RCC 7860 (cell line): ENCODE measurements around the gene MYO1C.

Source experiments
- DNase-seq: peaks from one replicate; pipeline ENCODE4 v3.0.0-alpha.2; 2015; ENCODE audit warnings: low spot score
- FAIRE-seq: peaks from 2 replicates; lab custom pipeline; 2012; peaks lifted over from hg19 to GRCh38; lab: Jason Lieb, UNC

MYO1C gene

GRCh38 chr17:1486802-1487695 is 5.4 kb downstream of the MYO1C start:
- FAIRE-seq, result no peak

DNA sequence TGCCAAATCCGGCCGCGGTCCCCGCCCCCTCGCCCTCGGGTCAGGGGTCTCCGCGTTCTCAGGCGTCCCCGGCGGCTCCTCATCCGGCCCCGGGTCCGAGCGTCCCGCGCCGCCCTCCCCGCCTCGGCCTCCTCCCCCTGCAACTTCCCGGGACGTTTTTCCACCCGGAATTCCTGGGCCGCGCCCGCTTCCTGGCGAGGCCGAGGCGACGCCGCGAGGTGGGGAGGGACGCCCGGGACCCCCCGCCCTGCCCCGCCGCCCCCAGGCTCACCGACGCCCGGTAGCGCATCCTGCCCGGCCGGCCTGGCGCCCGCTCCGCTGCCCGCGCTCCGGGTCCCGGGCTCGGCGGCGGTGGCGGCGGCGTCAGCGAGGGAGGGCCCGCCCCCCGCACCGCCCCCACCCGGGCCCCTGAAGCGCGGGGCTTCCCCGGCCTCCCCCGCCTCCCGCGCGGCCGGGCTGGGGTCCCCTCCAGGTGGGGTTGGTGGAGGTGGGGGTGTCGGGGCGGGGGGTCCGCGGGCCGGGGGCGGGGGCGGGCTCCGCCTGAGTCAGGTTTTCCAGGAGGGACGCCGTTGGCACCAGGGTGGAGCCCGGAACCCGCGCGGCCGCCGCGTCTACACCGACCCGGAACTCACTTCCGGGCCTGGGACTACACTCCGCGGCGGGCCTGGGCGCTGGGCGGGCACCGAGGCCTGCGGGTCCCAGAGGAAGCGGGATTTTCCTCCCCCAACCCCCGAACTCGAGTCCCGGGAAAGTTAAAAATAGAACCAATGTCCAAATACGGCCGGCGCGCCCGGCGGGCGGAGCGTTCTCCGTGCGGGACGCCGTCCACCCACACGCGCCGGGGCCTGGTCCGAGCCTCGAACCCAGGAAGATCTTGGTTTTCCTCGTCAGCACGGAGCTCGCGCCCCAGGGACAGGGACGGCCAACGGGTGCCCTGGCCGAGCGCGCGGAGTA is 6.8 kb downstream of the MYO1C start:
- no peak for FAIRE-seq
- DNase-seq, result peak; percentile 51

More at GRCh38 chr17:1486802-1487695, 5.4 kb downstream of the MYO1C start:
- peak; percentile 49 for DNase-seq

DNA sequence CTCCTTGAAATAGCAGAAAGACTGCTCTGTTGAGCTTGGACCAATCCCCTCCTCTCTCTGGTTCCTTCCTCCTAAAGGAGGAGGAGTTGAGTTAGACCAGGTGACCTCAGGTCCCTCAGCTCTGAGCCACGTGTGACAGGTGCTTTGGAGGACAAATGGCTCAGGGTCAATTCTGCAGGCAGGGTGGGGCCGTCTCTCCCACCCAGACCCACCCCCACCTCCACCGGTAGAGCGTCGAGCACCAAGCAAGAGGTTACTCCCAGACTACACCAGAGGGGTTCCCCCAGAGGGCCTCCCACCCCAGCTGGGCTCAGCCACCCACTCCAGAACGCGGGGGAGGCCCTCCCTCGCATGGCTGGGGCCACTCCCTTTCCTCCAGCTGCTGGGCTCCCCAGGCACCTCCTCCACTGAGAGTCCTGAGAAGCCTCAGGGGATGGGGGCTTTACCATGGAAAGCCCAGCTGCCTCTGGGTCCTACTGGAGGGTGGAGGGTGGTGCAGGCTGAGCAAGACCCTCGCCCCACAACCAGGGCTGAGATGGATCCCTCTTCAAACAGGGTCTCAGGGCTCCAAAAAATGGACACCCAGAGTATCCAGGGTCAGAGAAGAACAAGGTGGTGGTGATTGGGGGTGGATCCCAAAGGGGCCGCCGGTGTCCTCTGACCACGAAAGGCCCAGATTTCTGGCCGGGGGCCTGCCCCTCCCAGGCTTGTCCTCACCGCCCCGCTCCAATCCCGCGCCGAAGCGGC is 7.6 kb downstream of the MYO1C start:
- FAIRE-seq (no peak), DNase-seq (peak; percentile 28)

GRCh38 chr17:1484060-1484535 is 8.4 kb downstream of the MYO1C start:
- FAIRE-seq, result no peak
- DNase-seq, result no peak

DNA sequence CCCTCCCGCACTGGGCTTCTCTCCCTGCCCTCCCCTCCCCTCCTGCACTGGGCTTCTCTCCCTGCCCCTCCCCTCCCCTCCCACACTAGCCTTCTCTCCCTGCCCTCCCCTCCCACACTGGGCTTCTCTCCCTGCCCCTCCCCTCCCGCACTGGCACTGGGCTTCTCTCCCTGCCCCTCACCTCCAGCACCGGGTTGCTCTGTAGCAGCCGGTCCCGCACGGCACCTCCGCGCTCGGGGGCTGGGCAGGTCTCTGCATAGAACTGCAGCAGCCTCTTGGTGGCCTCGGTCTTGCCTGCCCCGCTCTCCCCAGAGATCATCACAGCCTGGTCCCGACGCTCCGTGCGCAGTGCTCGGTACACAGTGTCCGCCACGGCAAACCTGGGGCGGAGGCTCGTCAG is 9.8 kb downstream of the MYO1C start:
- no peak for FAIRE-seq

DNA sequence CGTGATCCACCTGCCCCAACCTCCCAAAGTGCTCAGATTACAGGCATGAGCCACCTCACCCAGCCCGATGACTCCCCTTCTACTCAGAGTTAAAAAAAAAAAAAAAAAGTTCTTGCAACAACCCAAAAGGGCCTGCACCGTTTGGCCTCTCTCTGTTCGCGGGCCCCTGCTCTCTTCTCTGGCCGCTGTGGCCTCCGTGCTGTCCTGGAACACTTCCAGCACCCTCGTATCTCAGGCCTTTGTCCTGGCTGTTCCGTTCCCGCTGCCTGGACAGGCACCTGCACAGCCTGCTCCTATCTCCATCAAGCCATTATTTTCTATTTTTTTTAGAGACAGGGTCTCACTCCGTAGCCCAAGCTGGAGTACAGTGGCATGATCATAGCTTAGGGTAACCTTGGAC is 10.8 kb downstream of the MYO1C start:
- FAIRE-seq (no peak), DNase-seq (no peak)

More for the DNA sequence above, 9.8 kb downstream of the MYO1C start:
- DNase-seq, result no peak

DNA sequence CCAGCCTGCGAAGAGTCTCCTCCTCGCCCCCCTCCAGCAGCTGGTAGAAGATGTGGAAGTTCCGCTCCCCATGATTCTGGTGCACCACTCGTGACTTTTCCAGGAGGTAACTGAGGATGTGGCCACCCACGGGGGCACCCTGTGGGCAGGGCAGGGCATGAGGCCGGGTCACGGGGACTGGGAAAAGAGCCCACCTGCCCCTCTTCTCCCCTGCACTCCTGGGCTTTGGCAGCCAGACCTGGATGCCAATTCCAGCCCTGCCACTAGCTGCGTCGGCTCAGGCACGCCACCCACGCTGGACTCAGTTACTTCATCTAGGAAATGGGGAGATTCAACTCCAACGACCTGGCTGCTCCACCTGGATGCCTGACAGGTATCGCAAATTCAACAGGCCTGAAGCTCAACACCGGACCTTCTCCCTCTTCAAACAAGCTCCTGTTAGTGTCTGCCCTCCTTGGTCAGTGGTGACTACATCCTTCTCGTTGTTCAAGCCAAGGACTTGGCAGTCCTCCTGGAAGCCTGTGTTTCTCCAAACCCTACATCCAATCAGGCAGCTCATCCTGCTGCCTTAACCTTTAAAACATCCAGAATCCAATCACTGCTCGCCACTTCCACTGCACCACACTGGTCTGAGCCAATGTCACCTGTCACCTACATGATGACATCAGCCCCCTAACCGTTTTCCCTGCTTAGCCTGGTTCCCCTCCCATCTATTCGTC is 11.6 kb downstream of the MYO1C start:
- no peak for FAIRE-seq

DNA sequence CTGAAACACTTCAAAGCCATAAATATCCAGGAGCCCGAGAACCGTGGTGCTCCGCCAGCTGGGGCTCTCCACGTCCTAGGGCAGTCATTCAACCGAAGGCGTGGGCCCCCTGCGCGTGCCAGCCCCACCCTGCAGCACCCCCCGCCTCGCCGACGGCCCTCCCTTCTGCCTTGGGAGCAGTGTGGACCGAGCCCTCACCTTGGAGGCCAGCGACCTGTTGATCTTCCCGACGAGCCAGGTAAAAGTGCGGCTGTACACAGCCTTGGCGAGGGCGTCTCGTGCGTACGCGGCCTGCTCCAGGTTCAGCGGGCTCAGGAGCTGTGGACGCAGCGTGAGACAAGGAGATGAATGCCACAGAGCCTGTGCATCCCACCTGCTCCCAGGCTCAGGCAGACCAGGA is 14.1 kb downstream of the MYO1C start:
- no peak for FAIRE-seq
- DNase-seq, result no peak

More for the DNA sequence above, 11.6 kb downstream of the MYO1C start:
- no peak for DNase-seq

DNA sequence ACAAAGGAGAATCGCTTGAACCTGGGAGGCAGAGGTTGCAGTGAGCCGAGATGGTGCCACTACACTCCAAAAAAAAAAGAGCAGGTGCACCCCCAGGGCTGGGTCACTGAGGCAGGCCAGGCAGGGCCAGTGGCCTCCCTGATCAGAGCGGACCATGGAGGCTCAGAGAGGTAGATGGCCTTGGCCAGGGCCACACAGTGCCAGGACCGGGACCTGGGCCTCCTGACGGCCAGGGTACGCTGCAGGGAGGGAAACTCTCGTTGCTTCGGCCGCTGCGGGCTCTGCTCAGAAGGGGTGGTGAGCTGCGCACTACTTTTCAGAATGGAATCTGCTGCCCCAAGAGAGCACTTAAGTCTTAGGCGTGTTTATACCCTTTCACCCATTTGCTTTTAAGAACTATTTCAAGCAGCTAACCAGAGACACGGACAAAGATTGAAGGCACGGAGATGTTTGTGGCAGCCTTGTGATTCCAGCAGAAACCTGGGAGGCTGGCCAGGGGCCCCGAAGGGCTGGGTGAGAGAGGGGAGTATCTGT is 17.1 kb downstream of the MYO1C start:
- FAIRE-seq (no peak), DNase-seq (no peak)

GRCh38 chr17:1474402-1475189 is 17.9 kb downstream of the MYO1C start:
- DNase-seq (peak; percentile 80), FAIRE-seq (peak; percentile 55)

DNA sequence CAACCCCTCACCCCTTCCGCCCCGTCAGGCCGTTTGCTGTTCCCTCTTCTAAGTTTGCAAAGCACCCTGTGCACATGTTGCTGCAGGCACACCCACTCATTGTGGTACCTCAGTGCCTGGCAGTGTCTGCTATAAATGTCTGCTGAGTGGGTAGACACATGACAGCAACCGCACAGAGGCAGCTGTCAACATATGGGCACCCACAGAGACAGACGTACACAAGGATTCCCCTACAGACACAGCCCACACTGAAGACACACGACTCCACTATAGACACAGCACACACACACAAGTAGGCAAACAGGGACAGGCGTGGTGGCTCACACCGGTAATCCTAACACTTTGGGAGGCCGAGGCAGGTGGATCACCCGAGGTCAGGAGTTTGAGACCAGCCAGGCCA is 18.6 kb downstream of the MYO1C start:
- FAIRE-seq (no peak), DNase-seq (no peak)

- FAIRE-seq (no peak), DNase-seq (no peak)
Observed at GRCh38 chr17:1473170-1473569, 19.3 kb downstream of the MYO1C start.

DNA sequence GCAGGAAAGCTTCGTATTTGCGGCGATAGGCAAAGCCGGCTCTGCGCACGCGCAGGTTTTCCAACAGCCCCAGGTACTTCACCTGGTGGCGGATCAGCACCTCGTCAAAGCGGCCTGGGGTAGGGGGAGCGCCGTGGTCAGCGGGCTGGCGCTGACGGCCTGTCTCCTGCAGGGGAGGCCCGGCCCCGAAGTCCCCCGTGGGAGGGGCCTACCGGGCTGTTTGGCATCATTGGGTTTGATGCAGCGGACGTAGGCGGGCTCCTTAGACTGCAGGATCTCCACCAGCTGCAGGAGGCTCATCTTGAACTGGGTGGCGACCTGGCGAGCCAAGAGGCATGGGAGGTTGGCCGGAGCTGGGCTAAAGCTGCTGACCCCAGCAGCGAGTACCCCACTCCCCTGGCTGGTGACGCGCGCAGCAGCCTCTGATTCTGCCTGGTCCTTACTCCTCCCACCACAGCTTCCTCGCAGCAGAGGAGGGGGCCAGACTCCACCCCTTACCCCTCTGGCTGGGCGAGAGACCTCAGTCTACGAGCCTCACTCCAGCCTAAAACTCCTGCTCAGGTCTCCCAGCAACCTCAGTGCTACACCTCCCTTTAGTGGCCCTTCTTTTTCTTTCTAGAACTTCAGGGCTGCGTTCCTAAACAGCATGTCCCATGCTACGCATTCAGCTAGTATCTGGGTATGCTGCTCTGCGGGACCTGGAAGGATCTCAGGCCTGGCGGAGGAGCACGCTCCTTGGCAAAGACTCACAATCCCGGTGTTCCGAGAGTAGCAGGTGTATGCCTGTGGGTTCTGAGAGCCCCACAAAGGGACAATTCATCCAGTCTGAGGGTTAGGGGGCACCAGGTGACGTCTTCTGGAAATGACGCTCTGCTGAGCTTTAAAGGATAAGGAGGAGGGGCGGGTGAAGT is 20.3 kb downstream of the MYO1C start:
- DNase-seq (no peak), FAIRE-seq (no peak)

DNA sequence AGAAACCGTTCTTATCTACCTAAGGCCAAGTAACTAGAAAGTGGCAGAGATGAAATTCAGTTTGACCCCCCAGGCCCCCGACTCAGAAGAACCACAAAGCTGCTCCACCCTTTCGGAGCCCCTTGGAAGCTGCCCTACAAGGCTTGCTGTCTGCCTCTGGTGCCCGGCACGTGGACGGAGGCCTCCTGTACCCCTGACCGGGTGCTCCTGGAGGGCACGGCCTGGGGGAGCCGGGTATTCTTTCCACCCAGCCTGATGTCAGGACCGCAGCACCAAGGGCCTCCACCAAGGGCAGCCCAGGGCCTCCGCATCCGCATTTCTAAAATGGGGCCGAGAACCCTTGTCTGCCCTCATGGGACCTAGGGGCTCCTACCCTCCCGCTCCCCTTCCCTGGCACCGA is 21.0 kb downstream of the MYO1C start:
- no peak for DNase-seq
- no peak for FAIRE-seq

DNA sequence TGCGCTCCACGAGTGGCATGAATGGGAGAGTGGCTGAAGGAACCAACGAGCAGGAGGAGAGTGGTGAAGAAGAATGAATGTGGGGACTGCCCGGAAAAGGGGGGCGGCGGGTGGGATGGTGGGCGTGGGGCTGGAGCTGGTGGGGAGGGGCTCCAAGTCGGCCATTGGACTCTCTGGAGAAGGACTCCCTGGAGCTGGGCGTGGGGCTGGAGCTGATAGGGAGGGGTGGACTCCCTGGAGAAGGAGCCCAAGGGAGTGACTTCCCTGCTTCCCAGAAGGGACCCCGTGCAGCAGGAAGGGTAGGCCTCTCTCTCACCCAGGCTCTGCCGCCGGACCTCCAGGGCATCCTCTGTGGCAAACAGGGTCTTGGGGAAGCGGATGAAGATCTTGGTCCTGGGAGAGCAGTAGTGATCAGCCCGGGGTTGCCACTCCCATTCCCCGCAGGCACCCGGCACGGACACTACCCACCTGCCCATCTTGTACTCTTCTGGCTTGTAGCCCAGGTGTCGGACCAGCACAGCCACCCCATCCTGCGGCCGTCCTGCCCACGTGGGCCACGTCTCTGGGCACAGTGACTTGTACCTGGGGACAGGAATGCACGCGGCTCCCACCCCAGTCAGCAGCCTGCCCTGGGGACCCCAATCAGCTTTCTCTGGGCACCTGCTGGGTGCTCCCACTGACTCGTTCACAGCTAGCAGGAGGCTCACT is 21.6 kb downstream of the MYO1C start:
- no peak for DNase-seq
- FAIRE-seq, result no peak

- DNase-seq, result no peak
- FAIRE-seq, result no peak
Observed at GRCh38 chr17:1470071-1470754, 22.3 kb downstream of the MYO1C start.
